Spinal cord (tissue), 10 donors: ENCODE data around the gene KIRREL3. TPM values are rescaled to one million over a fixed set of nuclear protein-coding genes. Genes with fewer than 3 reads are reported as not detected.
A peak's percentile ranks its signal among the peaks of the same experiment; 100 is the strongest.

ENCODE experiments used
- DNase-seq, 6 donors: peaks; one replicate each; pipeline versions ENCODE4 v3.0.0 to v3.0.0-alpha.2; 2013 to 2015; ENCODE audit warnings: low spot score in 6 of 6, low read depth in 4 of 6
- H3K27ac ChIP-seq: one replicate; pipeline ENCODE4 v1.5.1; 2013; ENCODE audit warnings: low read depth, low read length, control low read depth
- H3K27me3 ChIP-seq: one replicate; pipeline ENCODE4 v1.6.1; 2013; ENCODE audit warnings: low read length; ENCODE audit not compliant: control insufficient read depth, insufficient read depth
- H3K36me3 ChIP-seq: one replicate; pipeline ENCODE4 v1.6.1; 2013; ENCODE audit warnings: low read length; ENCODE audit not compliant: control insufficient read depth, insufficient read depth
- H3K4me1 ChIP-seq: one replicate; pipeline ENCODE4 v1.6.1; 2013; ENCODE audit warnings: low read length; ENCODE audit not compliant: control insufficient read depth, insufficient read depth
- H3K4me3 ChIP-seq: one replicate; pipeline ENCODE4 v1.5.1; 2013; ENCODE audit warnings: low read depth, low read length, control low read depth
- H3K9me3 ChIP-seq: one replicate; pipeline ENCODE4 v1.6.1; 2013; ENCODE audit warnings: low read length; ENCODE audit not compliant: control insufficient read depth, insufficient read depth
- WGBS: methylation state at CpG from one replicate; pipeline ENCODE4 v1.1.5; 2013; ENCODE audit warnings: missing lambda C conversion rate; ENCODE audit not compliant: insufficient coverage; 5-methylcytosine and 5-hydroxymethylcytosine counted together
- polyA plus RNA-seq, 2 donors: library from polyadenylated mRNA; unstranded; fragments of 120-200 nt; gene quantifications; one replicate each; pipeline ENCODE4 v1.2.1, GENCODE V29; 2013; ENCODE audit not compliant: insufficient read length in 2 of 2
- total RNA-seq, 2 donors: library from RNA; depleted of rRNA in 1 of 2; stranded (reverse); fragments of 120-200 nt in 1 of 2; fragments of >200 nt in 1 of 2; gene quantifications; one replicate each; pipeline versions ENCODE4 v1.2.3 to v1.2.4, GENCODE V29; 2013 to 2014
- donor health status: healthy.

Gene KIRREL3
- total and polyA plus RNA-seq, 4 donors, result 10.0 to 58.1 (median 31.7) TPM

- Histone ChIP-seq H3K4me1 (peaks cover 7% of the 10 kb centered on the region), H3K4me3 (no peak overlapping the region), H3K36me3 (no peaks in the 10 kb centered on the region), H3K27me3 (no peaks in the 10 kb centered on the region), H3K9me3 (no peaks in the 10 kb centered on the region), H3K27ac (no peak overlapping the region)
- WGBS, result 89% methylated on average over 1 of the region's 4 CpGs
- no peak for DNase-seq
Observed at GRCh38 chr11:126742582-126742981, 258.0 kb downstream of the KIRREL3 start.

DNA sequence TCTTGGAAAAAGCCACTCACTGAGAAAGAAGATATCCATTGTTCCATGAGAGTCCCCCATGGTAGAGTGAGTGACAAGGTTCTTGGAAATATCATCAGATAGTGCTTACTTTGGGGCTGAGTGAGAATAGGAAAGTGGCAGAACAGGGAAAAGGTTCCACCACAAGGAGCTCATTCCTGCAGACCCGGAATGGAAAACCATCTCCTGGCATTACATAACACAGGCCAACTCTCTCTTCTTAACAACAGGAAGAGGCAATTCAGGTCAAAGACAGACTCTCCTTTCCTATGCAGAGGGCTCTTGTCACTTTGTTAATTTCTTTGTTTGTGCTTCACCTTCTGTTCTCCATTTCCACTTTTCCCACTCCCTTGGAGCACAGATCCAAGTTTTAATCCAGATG lies 259.7 kb downstream of the KIRREL3 start:
- no peak overlapping the region for H3K4me3 ChIP-seq
- H3K27ac ChIP-seq, result no peak overlapping the region
- WGBS, result 100% methylated on average over 1 of the region's 1 CpG
- no peak for DNase-seq
- H3K36me3 ChIP-seq, result no peaks in the 10 kb centered on the region
- H3K9me3 ChIP-seq, result no peaks in the 10 kb centered on the region
- no peaks in the 10 kb centered on the region for H3K27me3 ChIP-seq
- peaks cover 12% of the 10 kb centered on the region for H3K4me1 ChIP-seq

- Histone ChIP-seq H3K36me3 (no peaks in the 10 kb centered on the region), H3K27ac (no peak overlapping the region), H3K4me3 (no peak overlapping the region), H3K27me3 (no peaks in the 10 kb centered on the region), H3K4me1 (peaks cover 12% of the 10 kb centered on the region), H3K9me3 (no peaks in the 10 kb centered on the region)
- 71% methylated on average over 1 of the region's 2 CpGs for WGBS
- DNase-seq, result peak in 1 of 6 donors; percentile 57
Observed at GRCh38 chr11:126739499-126740145, 260.9 kb downstream of the KIRREL3 start.

DNA sequence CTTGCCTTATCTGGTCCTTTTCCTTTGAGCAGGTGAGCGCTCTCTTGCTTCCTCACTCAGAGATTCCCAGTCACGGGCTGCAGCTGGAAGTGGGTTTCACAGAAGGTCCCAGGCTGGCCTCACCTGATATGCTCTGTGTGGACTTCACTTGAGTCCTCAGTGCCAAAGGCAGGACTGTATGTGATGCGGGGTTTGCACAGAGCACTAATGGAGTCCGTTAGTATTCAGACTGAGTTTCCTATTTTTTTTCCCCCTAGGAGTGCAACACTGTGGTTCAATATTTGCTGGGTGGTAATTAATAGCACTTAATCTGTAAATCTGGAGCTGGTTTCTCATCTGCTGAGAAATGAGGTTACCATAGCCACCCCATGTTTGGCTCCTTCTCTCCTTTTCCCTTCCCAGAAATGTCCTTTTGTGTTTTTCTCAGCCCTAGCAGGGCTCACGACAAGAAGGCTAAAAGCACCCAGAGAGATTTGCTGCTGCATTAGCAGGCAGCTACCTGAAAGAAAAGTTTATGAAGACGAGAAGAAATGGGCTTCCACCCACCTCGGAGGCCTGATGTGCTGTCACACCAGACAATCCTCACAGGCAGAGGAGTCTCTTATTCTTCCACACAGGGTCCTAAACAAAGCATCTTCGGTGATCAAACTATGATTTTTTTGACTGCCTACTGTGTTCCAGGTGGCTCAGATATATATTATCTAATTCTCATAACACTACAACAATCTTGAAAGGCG lies 262.1 kb downstream of the KIRREL3 start:
- no peaks in the 10 kb centered on the region for H3K36me3 ChIP-seq
- H3K4me1 ChIP-seq, result peaks cover 12% of the 10 kb centered on the region
- no peaks in the 10 kb centered on the region for H3K27me3 ChIP-seq
- no peak overlapping the region for H3K4me3 ChIP-seq
- WGBS, result 54% methylated on average over 4 of the region's 9 CpGs
- peak in 2 of 6 donors; percentile 36 to 50 for DNase-seq
- no peak overlapping the region for H3K27ac ChIP-seq
- no peaks in the 10 kb centered on the region for H3K9me3 ChIP-seq

DNA sequence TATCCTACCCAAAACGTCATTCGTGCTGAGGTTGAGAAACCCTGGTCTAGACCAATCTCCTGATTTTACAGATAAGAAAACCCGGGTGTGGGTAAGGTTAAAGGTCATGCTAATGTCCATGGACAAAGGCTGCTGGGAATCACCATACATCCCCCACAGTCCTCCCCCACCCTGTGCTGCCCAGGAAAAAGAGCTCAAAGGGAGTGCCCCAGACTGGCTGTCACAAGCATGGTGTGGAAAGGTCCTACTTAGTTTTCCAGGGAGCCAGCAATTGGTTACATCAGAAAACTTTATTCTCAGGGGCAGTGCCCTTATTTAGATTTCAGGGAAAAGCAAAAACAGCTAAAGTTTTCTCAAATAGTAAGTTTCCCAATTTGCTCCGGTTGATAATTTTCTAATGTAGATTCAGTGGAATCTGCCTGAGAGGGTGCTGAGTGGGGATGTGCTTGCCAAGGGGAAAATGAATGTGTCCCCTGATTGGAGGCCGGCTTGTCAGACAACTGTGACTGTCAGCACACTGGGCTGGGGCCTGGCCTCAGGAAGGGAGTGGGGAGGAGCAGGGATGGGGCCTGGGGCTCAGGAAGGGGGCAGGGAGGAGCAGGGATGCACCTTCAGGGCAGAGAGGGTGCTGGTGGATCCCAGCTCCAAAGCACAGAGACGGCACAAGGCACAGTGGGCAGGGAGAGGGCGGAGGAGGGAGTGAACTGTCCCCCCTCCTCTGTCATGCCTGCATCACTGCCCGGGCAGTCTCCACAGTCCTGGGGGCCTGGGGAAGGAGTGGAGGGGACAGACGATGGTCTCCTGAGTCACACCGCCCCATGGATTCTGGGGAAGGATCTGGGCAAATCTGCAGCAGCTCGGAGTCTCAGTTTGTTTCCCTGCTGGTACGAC lies 263.6 kb downstream of the KIRREL3 start:
- no peaks in the 10 kb centered on the region for H3K9me3 ChIP-seq
- no peak overlapping the region for H3K27ac ChIP-seq
- no peak overlapping the region for H3K4me3 ChIP-seq
- H3K4me1 ChIP-seq, result peaks cover 12% of the 10 kb centered on the region
- H3K36me3 ChIP-seq, result no peaks in the 10 kb centered on the region
- no peaks in the 10 kb centered on the region for H3K27me3 ChIP-seq
- 64% methylated on average over 4 of the region's 12 CpGs for WGBS
- DNase-seq, result no peak

GRCh38 chr11:126734752-126735151 lies 265.8 kb downstream of the KIRREL3 start:
- Histone ChIP-seq H3K27ac (no peak overlapping the region), H3K27me3 (no peaks in the 10 kb centered on the region), H3K36me3 (no peaks in the 10 kb centered on the region), H3K9me3 (no peaks in the 10 kb centered on the region), H3K4me1 (peaks cover 17% of the 10 kb centered on the region), H3K4me3 (no peak overlapping the region)
- WGBS, result 70% methylated on average over 7 of the region's 7 CpGs
- DNase-seq, result no peak

DNA sequence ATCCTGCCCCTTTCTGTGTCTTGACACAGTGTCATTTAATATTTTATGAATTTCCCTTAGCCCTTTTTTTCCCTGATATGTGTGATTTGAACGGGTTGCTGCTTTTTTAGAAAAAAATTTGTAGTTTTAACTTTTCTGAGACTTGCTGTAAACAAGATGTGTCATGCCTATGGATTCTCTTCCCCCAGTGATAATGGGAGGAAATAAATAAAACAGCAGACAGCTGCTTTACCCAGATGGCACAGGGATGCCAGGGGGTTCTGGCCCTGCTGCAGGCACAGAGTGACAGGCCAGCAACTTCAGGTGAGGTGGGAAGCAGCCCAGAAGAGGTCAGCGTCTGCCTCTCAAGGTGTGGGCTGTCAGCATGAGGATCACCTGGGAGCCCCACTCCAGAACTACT lies 266.9 kb downstream of the KIRREL3 start:
- WGBS, result 100% methylated on average over 1 of the region's 2 CpGs
- Histone ChIP-seq H3K27me3 (no peaks in the 10 kb centered on the region), H3K36me3 (no peaks in the 10 kb centered on the region), H3K27ac (no peak overlapping the region), H3K4me3 (no peak overlapping the region), H3K9me3 (no peaks in the 10 kb centered on the region), H3K4me1 (peaks cover 17% of the 10 kb centered on the region)
- DNase-seq, result no peak

DNA sequence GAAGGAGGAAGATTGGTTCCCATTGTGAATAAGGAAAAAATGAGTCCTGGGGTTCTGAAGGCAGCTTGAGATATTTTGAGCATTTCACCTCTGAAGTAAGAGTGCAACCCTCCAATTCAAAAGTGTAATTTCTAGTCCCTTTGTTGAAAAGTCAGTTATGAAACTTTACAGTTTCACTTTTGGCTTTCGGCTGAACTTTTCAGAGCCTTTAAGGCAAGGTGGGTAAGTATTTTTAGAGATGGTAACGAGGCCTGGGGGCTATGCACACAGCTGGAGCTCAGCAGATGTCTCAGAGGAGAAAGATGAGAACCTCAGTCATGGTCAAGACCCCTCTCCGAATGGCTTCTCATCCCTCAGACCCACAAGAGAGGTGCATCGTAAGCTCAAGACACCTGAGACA lies 267.6 kb downstream of the KIRREL3 start:
- DNase-seq, result no peak
- WGBS, result 79% methylated on average over 2 of the region's 4 CpGs
- H3K9me3 ChIP-seq, result no peaks in the 10 kb centered on the region
- no peaks in the 10 kb centered on the region for H3K36me3 ChIP-seq
- H3K4me1 ChIP-seq, result peaks cover 12% of the 10 kb centered on the region
- no peak overlapping the region for H3K27ac ChIP-seq
- H3K4me3 ChIP-seq, result no peak overlapping the region
- H3K27me3 ChIP-seq, result no peaks in the 10 kb centered on the region

- Histone ChIP-seq H3K27ac (no peak overlapping the region), H3K9me3 (no peaks in the 10 kb centered on the region), H3K4me1 (peaks cover 16% of the 10 kb centered on the region), H3K27me3 (no peaks in the 10 kb centered on the region), H3K4me3 (no peak overlapping the region), H3K36me3 (no peaks in the 10 kb centered on the region)
- DNase-seq, result peak in 2 of 6 donors; percentile 42 to 65
- 18% methylated on average over 4 of the region's 4 CpGs for WGBS
Observed at GRCh38 chr11:126731576-126732142, 268.9 kb downstream of the KIRREL3 start.
